HepG2 (cell line): ENCODE data around the gene WDR20. TPM values are rescaled to one million over a fixed set of nuclear protein-coding genes. Genes with fewer than 3 reads are reported as not detected.

Source experiments
- ATAC-seq: fragments of 200-7000 bp; cut with Tn5 transposase; 3 replicates; pipeline ENCODE4 v1.9.1; 2020; ENCODE audit warnings: mild to moderate bottlenecking, moderate library complexity
- BruUV-seq: library from RNA; stranded (reverse); fragments of 400-500 nt; replicated peaks from 2 replicates; lab custom pipeline; 2021; lab: Mats Ljungman, UMichigan
- CTCF ChIA-PET: fragments of 300-600 bp; formaldehyde crosslinking; extraction: SDS; loops from one replicate; lab custom pipeline; 2021; ENCODE audit warnings: low total read pairs, inconsistent platforms, low intra/inter-chr PET ratio; lab: Yijun Ruan, JAX
- POLR2A ChIA-PET: fragments of 350-600 bp; sonication (Branson Sonifier 250); formaldehyde crosslinking; loops from one replicate; lab custom pipeline; 2020; ENCODE audit warnings: antibody characterized with exemption, inconsistent platforms; lab: Yijun Ruan, JAX
- DNase-seq: peaks from one replicate; pipeline ENCODE4 v3.0.0-alpha.2; 2015; ENCODE audit warnings: low spot score
- FAIRE-seq: peaks from 3 replicates; lab custom pipeline; 2011; peaks lifted over from hg19 to GRCh38; lab: Jason Lieb, UNC
- H2AFZ ChIP-seq: one replicate; pipeline ENCODE4 v1.6.1; 2011; ENCODE audit warnings: low read length, inconsistent platforms
- H3K27ac ChIP-seq: fragments of 300-600 bp; 3 replicates; pipeline ENCODE4 v1.8.0; 2011; ENCODE audit warnings: mixed run types, mild to moderate bottlenecking, mixed read lengths, low read length, inconsistent platforms; ENCODE audit not compliant: insufficient read depth; ENCODE audit errors: extremely low read length
- H3K27me3 ChIP-seq, 2 experiments: fragments of 200-600 bp in 1 of 2; 2 replicates in 1 of 2; 3 replicates in 1 of 2; pipeline versions ENCODE4 v1.6.0 to v1.8.0; 2011; ENCODE audit warnings: low read length in 2 of 2, mild to moderate bottlenecking in 2 of 2, moderate library complexity in 2 of 2, inconsistent platforms in 1 of 2; ENCODE audit not compliant: insufficient read depth in 2 of 2, control insufficient read depth in 1 of 2
- H3K36me3 ChIP-seq, 2 experiments: fragments of 200-600 bp in 1 of 2; replicated peaks in 1 of 2; 2 replicates in 1 of 2; 3 replicates in 1 of 2; pipeline versions ENCODE4 v1.5.1 to v1.8.0; 2011; ENCODE audit warnings: low read length in 2 of 2, inconsistent platforms in 1 of 2; ENCODE audit not compliant: insufficient read depth in 2 of 2, control insufficient read depth in 1 of 2
- H3K4me1 ChIP-seq: 2 replicates; pipeline ENCODE4 v1.5.1; 2012; ENCODE audit warnings: low read length, inconsistent platforms; ENCODE audit not compliant: insufficient read depth
- H3K4me2 ChIP-seq: 2 replicates; pipeline ENCODE4 v1.6.0; 2011; ENCODE audit warnings: low read depth, low read length, inconsistent platforms
- H3K4me3 ChIP-seq, 3 experiments: fragments of 200-600 bp in 1 of 3; sonication (generic), shearing (Covaris generic) in 1 of 3; replicated peaks in 1 of 3; 2 replicates each; pipeline ENCODE4 v1.5.1; 2011 to 2016; ENCODE audit warnings: low read length in 3 of 3, inconsistent platforms in 2 of 3, low read depth in 2 of 3, mild to moderate bottlenecking in 2 of 3, control low read depth in 1 of 3, mixed read lengths in 1 of 3; ENCODE audit not compliant: insufficient read depth in 1 of 3
- H3K79me2 ChIP-seq: one replicate; pipeline ENCODE4 v1.6.1; 2011; ENCODE audit warnings: low read length, inconsistent platforms; ENCODE audit not compliant: insufficient read depth
- H3K9ac ChIP-seq: 2 replicates; pipeline ENCODE4 v1.6.0; 2011; ENCODE audit warnings: mild to moderate bottlenecking, low read depth, low read length, inconsistent platforms; ENCODE audit not compliant: insufficient read depth
- H3K9me3 ChIP-seq: 2 replicates; pipeline ENCODE4 v1.5.1; 2012; ENCODE audit warnings: mild to moderate bottlenecking, low read length
- H4K20me1 ChIP-seq: 2 replicates; pipeline ENCODE4 v1.6.0; 2011; ENCODE audit warnings: inconsistent platforms, mild to moderate bottlenecking, low read length, moderate library complexity; ENCODE audit not compliant: insufficient read depth
- ELF3 ChIP-seq: IDR thresholded peaks from 2 replicates; pipeline ENCODE4 v1.6.1; 2016; ENCODE audit warnings: missing genetic modification reagents, missing compliant biosample characterization
- FOSL2 ChIP-seq: sonication (generic); formaldehyde crosslinking; IDR thresholded peaks from 2 replicates; pipeline ENCODE4 v1.4.0; 2020; ENCODE audit warnings: missing genetic modification reagents
- KAT7 ChIP-seq: IDR thresholded peaks from 2 replicates; pipeline ENCODE4 v1.6.1; 2018; ENCODE audit warnings: borderline replicate concordance, missing compliant biosample characterization
- MAFF ChIP-seq: IDR thresholded peaks from 2 replicates; pipeline ENCODE4 v1.6.1; 2011; ENCODE audit warnings: low read depth, low read length, improper control_type of control experiment
- MAFK ChIP-seq, 2 experiments: IDR thresholded peaks in 1 of 2; conservative IDR thresholded peaks in 1 of 2; 2 replicates each; pipeline ENCODE4 v1.6.1; 2011; ENCODE audit warnings: improper control_type of control experiment in 2 of 2, low read length in 2 of 2
- MBNL3 ChIP-seq: fragments of 250-450 bp; sonication (Bioruptor Pico); conservative IDR thresholded peaks from 2 replicates; pipeline ENCODE4 v1.8.0; 2022; ENCODE audit warnings: mild to moderate bottlenecking, inconsistent platforms
- MLX ChIP-seq: IDR thresholded peaks from 2 replicates; pipeline ENCODE4 v1.6.1; 2016
- NR2F1 ChIP-seq, 2 experiments: fragments of 450-650 bp in 1 of 2; formaldehyde crosslinking in 1 of 2; IDR thresholded peaks; 2 replicates each; pipeline versions ENCODE4 v1.5.0 to v1.6.1; 2016 to 2020; ENCODE audit warnings: mild to moderate bottlenecking in 1 of 2, missing compliant biosample characterization in 1 of 2, missing genetic modification reagents in 1 of 2, moderate library complexity in 1 of 2
- PREB ChIP-seq: sonication (generic); formaldehyde crosslinking; IDR thresholded peaks from 2 replicates; pipeline ENCODE4 v1.4.0; 2020; ENCODE audit warnings: missing genetic modification reagents
- SOX5 ChIP-seq: IDR thresholded peaks from 2 replicates; pipeline ENCODE4 v1.6.1; 2016; ENCODE audit warnings: borderline replicate concordance
- XRCC5 ChIP-seq: fragments of 200-400 bp; formaldehyde crosslinking; optimal IDR thresholded peaks from 2 replicates; pipeline ENCODE3; 2017; ENCODE audit warnings: mild to moderate bottlenecking, low read length
- ZBTB46 ChIP-seq: sonication (generic); formaldehyde crosslinking; IDR thresholded peaks from 2 replicates; pipeline ENCODE4 v1.4.0; 2020; ENCODE audit warnings: mild to moderate bottlenecking, missing genetic modification reagents, borderline replicate concordance
- ZC3H4 ChIP-seq: sonication (generic); formaldehyde crosslinking; IDR thresholded peaks from 2 replicates; pipeline ENCODE4 v1.4.0; 2020; ENCODE audit warnings: missing genetic modification reagents, borderline replicate concordance
- ZNF333 ChIP-seq: sonication (generic); formaldehyde crosslinking; IDR thresholded peaks from 2 replicates; pipeline ENCODE4 v1.4.0; 2020; ENCODE audit warnings: mild to moderate bottlenecking, missing genetic modification reagents, borderline replicate concordance
- WGBS: methylation state at CpG from one replicate; pipeline ENCODE4 v1.1.6; 2017; ENCODE audit warnings: low lambda C conversion rate; 5-methylcytosine and 5-hydroxymethylcytosine counted together
- in situ Hi-C: cut with HindIII; loops from 2 replicates; pipeline ENCODE4 v1.10.0; 2017; ENCODE audit warnings: low pct_unique_long_range_greater_than_20kb; ENCODE audit not compliant: extremely low pct_ligation_motif_present
- intact Hi-C: fragments of 100-400 bp; cut with micrococcal nuclease; formaldehyde crosslinking; loops from one replicate; pipeline ENCODE4 v1.10.0; 2022; ENCODE audit not compliant: unreplicated experiment
- polyA plus RNA-seq, 8 experiments: library from polyadenylated mRNA; depleted of rRNA in 3 of 8; stranded (reverse) in 7 of 8; unstranded in 1 of 8; fragments of >200 nt; fragmentation: Illumina TruSeq in 4 of 8; extraction: Trizol in 4 of 8; gene quantifications; 2 replicates each; pipeline versions ENCODE4 v1.2.1 to v1.2.3, GENCODE V29; 2011 to 2016; ENCODE audit warnings: low read depth in 4 of 8, missing spikeins in 1 of 8, mixed read lengths in 1 of 8; ENCODE audit not compliant: insufficient read depth in 1 of 8
- total RNA-seq, 5 experiments: library from RNA; depleted of rRNA; stranded (reverse); fragments of >200 nt; fragmentation: Illumina TruSeq; extraction: Trizol; gene quantifications; 2 replicates each; pipeline ENCODE4 v1.2.3, GENCODE V29; 2016; ENCODE audit warnings: low read depth in 1 of 5

The WDR20 gene
- total and polyA plus RNA-seq, 2 of the 13 experiments (the other 11 are each of a cell fraction or from before 2014, with no cell fraction given), result 10.4 to 23.2 TPM

GRCh38 chr14:102183886-102184285 is 44.2 kb downstream of the WDR20 start:
- intact Hi-C loops (loop anchor here (2.0 kb wide), 1 partner anchor 33 kb away; no protein-coding TSS in a partner anchor), in situ Hi-C loops (no loop called here)
- H3K27me3 ChIP-seq, result no peaks in the 10 kb centered on the region
- H4K20me1 ChIP-seq, result no peaks in the 10 kb centered on the region; the same call in 1 of the 2 replicates
- no peak overlapping the region for H3K9ac ChIP-seq
- no peak for ATAC-seq
- FAIRE-seq, result no peak
- H2AFZ ChIP-seq, result no peak overlapping the region
- 96% methylated on average over 3 of the region's 3 CpGs for WGBS
- BruUV-seq, result no TSS peak
- ChIA-PET CTCF (no interaction called here), POLR2A (no interaction called here)
- H3K4me3 ChIP-seq, result no peak overlapping the region
- DNase-seq, result no peak
- H3K27ac ChIP-seq, result no peak overlapping the region
- H3K9me3 ChIP-seq, result no peaks in the 10 kb centered on the region
- H3K4me1 ChIP-seq, result peaks cover 46% of the 10 kb centered on the region
- H3K79me2 ChIP-seq, result peaks cover 72% of the 10 kb centered on the region
- H3K36me3 ChIP-seq, result no peaks in the 10 kb centered on the region; a peak in 2 of 5 replicates
- no peak overlapping the region for H3K4me2 ChIP-seq
- TF ChIP-seq ZBTB46 (CRISPR knock-in tag), result no peak
- no peak for TF ChIP-seq KAT7 (CRISPR knock-in tag)
- TF ChIP-seq ZNF333 (CRISPR knock-in tag), result no peak
- peak; percentile 64; the same call in 1 of the 2 replicates for TF ChIP-seq MAFF
- TF ChIP-seq SOX5 (CRISPR knock-in tag), result no peak
- no peak for TF ChIP-seq MLX (CRISPR knock-in tag)
- no peak for TF ChIP-seq ZC3H4 (CRISPR knock-in tag)
- TF ChIP-seq XRCC5, result no peak
- TF ChIP-seq ELF3, result no peak
- TF ChIP-seq NR2F1 (CRISPR knock-in tag; IDR thresholded peaks at IDR 0.05), result no peak
- TF ChIP-seq PREB, result no peak
- TF ChIP-seq MBNL3 (CRISPR knock-in tag), result no peak
- TF ChIP-seq FOSL2 (CRISPR knock-in tag), result no peak
- TF ChIP-seq MAFK (conservative IDR thresholded peaks at IDR 0.05 in 1 of 2, IDR thresholded peaks at IDR 0.05 in 1 of 2; ENCODE audit: low read length in 2 of 2), result peak; percentile 56 to 75; a peak in 3 of 4 replicates
